B cell (primary cell): ENCODE results near the gene MYCN. TPM values are rescaled to one million over a fixed set of nuclear protein-coding genes. Genes with fewer than 3 reads are reported as not detected.

ENCODE experiments used
- ATAC-seq: fragments of 200-7000 bp; cut with Tn5 transposase; one replicate; pipeline ENCODE4 v1.10.0; 2021; ENCODE audit warnings: low read depth, mild to moderate bottlenecking, moderate number of reproducible peaks, moderate library complexity
- CTCF ChIA-PET: fragments of 350-600 bp; sonication (Branson Sonifier 250); formaldehyde crosslinking; loops from one replicate; lab custom pipeline; 2021; ENCODE audit warnings: antibody characterized with exemption, inconsistent platforms; lab: Charles Lee
- POLR2A ChIA-PET: fragments of 350-600 bp; sonication (Branson Sonifier 250); formaldehyde crosslinking; loops from one replicate; lab custom pipeline; 2021; ENCODE audit warnings: antibody characterized with exemption; lab: Charles Lee
- DNase-seq: peaks from one replicate; pipeline ENCODE4 v3.0.0; 2013
- H2AFZ ChIP-seq: 2 replicates; pipeline ENCODE4 v1.6.1; 2012; ENCODE audit warnings: mild to moderate bottlenecking, low read depth, low read length; ENCODE audit not compliant: insufficient read depth, poor library complexity, severe bottlenecking
- H3K27ac ChIP-seq, 2 donors: 1 replicate in 1 of 2; 2 replicates in 1 of 2; pipeline ENCODE4 v1.5.1; 2012 to 2013; ENCODE audit warnings: low read length in 2 of 2, mild to moderate bottlenecking in 2 of 2, moderate library complexity in 1 of 2
- H3K27me3 ChIP-seq, 4 experiments: fragments of 200-600 bp in 1 of 4; sonication (generic) in 1 of 4; replicated peaks in 1 of 4; 1 replicate in 2 of 4; 2 replicates in 2 of 4; pipeline versions ENCODE4 v1.6.1 to v1.7.0; 2013 to 2016; ENCODE audit warnings: low read length in 3 of 4, mild to moderate bottlenecking in 2 of 4, mixed read lengths in 1 of 4, moderate library complexity in 1 of 4; ENCODE audit not compliant: insufficient read depth in 4 of 4, control insufficient read depth in 3 of 4; ENCODE audit errors: control extremely low read depth in 1 of 4
- H3K36me3 ChIP-seq, 2 experiments: replicated peaks in 1 of 2; 1 replicate in 1 of 2; 2 replicates in 1 of 2; pipeline versions ENCODE4 v1.6.1 to v1.7.1; 2013; ENCODE audit warnings: low read length in 1 of 2; ENCODE audit not compliant: insufficient read depth in 2 of 2, control insufficient read depth in 1 of 2; ENCODE audit errors: control extremely low read depth in 1 of 2, extremely low read depth in 1 of 2
- H3K4me1 ChIP-seq, 2 donors: fragments of 200-600 bp in 1 of 2; sonication (generic) in 1 of 2; 1 replicate in 1 of 2; 2 replicates in 1 of 2; pipeline versions ENCODE4 v1.5.1 to v1.6.1; 2013 to 2017; ENCODE audit warnings: low read length in 2 of 2; ENCODE audit not compliant: control insufficient read depth in 2 of 2, insufficient read depth in 2 of 2
- H3K4me2 ChIP-seq: replicated peaks from 2 replicates; pipeline ENCODE3; 2012; ENCODE audit warnings: mild to moderate bottlenecking, low read depth, low read length; ENCODE audit not compliant: poor library complexity, severe bottlenecking
- H3K4me3 ChIP-seq, 5 experiments: fragments of 200-600 bp in 1 of 5; sonication (generic) in 1 of 5; 1 replicate in 3 of 5; 2 replicates in 2 of 5; pipeline versions ENCODE4 v1.5.1 to v1.7.0; 2011 to 2016; ENCODE audit warnings: low read length in 4 of 5, mild to moderate bottlenecking in 4 of 5, low read depth in 2 of 5, control low read depth in 1 of 5, moderate library complexity in 1 of 5; ENCODE audit not compliant: insufficient read depth in 1 of 5; ENCODE audit errors: control extremely low read depth in 1 of 5, extremely low read depth in 1 of 5
- H3K79me2 ChIP-seq: fragments of 200-600 bp; sonication (generic); one replicate; pipeline ENCODE4 v1.6.0; 2016; ENCODE audit warnings: low read length; ENCODE audit not compliant: control insufficient read depth, insufficient read depth
- H3K9ac ChIP-seq: fragments of 200-600 bp; sonication (generic); 2 replicates; pipeline ENCODE4 v1.6.1; 2017; ENCODE audit warnings: mild to moderate bottlenecking, low read length, moderate library complexity
- H3K9me3 ChIP-seq, 3 donors: one replicate each; pipeline versions ENCODE4 v1.6.1 to v1.7.1; 2013; ENCODE audit warnings: low read length in 2 of 3; ENCODE audit not compliant: control insufficient read depth in 2 of 3, insufficient read depth in 1 of 3; ENCODE audit errors: control extremely low read depth in 1 of 3
- H4K20me1 ChIP-seq: 2 replicates; pipeline ENCODE4 v1.6.0; 2012; ENCODE audit warnings: mild to moderate bottlenecking, low read length; ENCODE audit not compliant: insufficient read depth, control insufficient read depth, poor library complexity, severe bottlenecking
- H3K27ac Mint-ChIP-seq: one replicate; pipeline ENCODE4 v1.8.0; 2021; ENCODE audit warnings: mixed read lengths
- H3K27me3 Mint-ChIP-seq: one replicate; pipeline ENCODE4 v1.8.0; 2021; ENCODE audit warnings: mixed read lengths
- H3K4me1 Mint-ChIP-seq: one replicate; pipeline ENCODE4 v1.8.0; 2021; ENCODE audit warnings: mixed read lengths
- H3K4me3 Mint-ChIP-seq: one replicate; pipeline ENCODE4 v1.8.0; 2021; ENCODE audit warnings: mixed read lengths
- H3K9me3 Mint-ChIP-seq: one replicate; pipeline ENCODE4 v1.8.0; 2022; ENCODE audit warnings: mixed read lengths; ENCODE audit not compliant: insufficient read depth
- CTCF ChIP-seq: fragments of 200-600 bp; IDR thresholded peaks from one replicate; pipeline ENCODE4 v1.8.0; 2022; ENCODE audit warnings: antibody characterized with exemption, mild to moderate bottlenecking
- EZH2 ChIP-seq: IDR thresholded peaks from 2 replicates; pipeline ENCODE4 v1.6.1; 2012; ENCODE audit warnings: borderline replicate concordance, low read depth, mild to moderate bottlenecking, moderate library complexity, low read length; ENCODE audit not compliant: insufficient read depth, poor library complexity, severe bottlenecking
- WGBS: methylation state at CpG from one replicate; pipeline ENCODE4 v1.1.5; 2013; ENCODE audit warnings: missing lambda C conversion rate; ENCODE audit not compliant: insufficient coverage; 5-methylcytosine and 5-hydroxymethylcytosine counted together
- intact Hi-C: fragments of 100-400 bp; cut with micrococcal nuclease; formaldehyde crosslinking; loops from one replicate; pipeline ENCODE4 v1.10.0; 2022
- polyA plus RNA-seq: library from polyadenylated mRNA; depleted of rRNA; stranded (reverse); fragments of >200 nt; gene quantifications from 2 replicates; pipeline ENCODE4 v1.2.3, GENCODE V29; 2012
- total RNA-seq, 2 donors: library from RNA; stranded (reverse); fragments of 120-200 nt in 1 of 2; gene quantifications; 1 replicate in 1 of 2; 2 replicates in 1 of 2; pipeline versions ENCODE4 v1.2.3 to v1.2.4, GENCODE V29; 2013 to 2022

MYCN gene
- total and polyA plus RNA-seq, 2 donors (not counting 1 experiment from before 2014, with no cell fraction given) = not detected

GRCh38 chr2:15946983-15947382, 6.6 kb downstream of the MYCN start:
- TF ChIP-seq EZH2 = no peak
- TF ChIP-seq CTCF = no peak
- no peak for DNase-seq
- H3K79me2 ChIP-seq = no peaks in the 10 kb centered on the region
- H3K4me3 ChIP-seq = no peak overlapping the region
- ChIA-PET POLR2A (no interaction called here), CTCF (no interaction called here)
- no peak overlapping the region for H3K27ac Mint-ChIP-seq
- 92% methylated on average over 2 of the region's 3 CpGs for WGBS
- H3K9ac ChIP-seq = no peak overlapping the region
- no peak overlapping the region for H2AFZ ChIP-seq
- no peaks in the 10 kb centered on the region for H3K36me3 ChIP-seq
- H3K9me3 Mint-ChIP-seq = no peaks in the 10 kb centered on the region
- intact Hi-C loops = no loop called here
- no peak for ATAC-seq
- H3K27me3 Mint-ChIP-seq = peaks cover 39% of the 10 kb centered on the region
- no peak overlapping the region for H3K4me2 ChIP-seq
- H3K27ac ChIP-seq = no peak overlapping the region
- no peaks in the 10 kb centered on the region for H4K20me1 ChIP-seq
- peaks cover 9% of the 10 kb centered on the region for H3K4me1 Mint-ChIP-seq
- H3K4me1 ChIP-seq = peaks cover 3% of the 10 kb centered on the region in 2 donors
- no peaks in the 10 kb centered on the region for H3K9me3 ChIP-seq
- H3K4me3 Mint-ChIP-seq = no peak overlapping the region
- peaks cover 0 to 22% (median 10%) of the 10 kb centered on the region in 4 experiments for H3K27me3 ChIP-seq

GRCh38 chr2:15947431-15947830, 7.1 kb downstream of the MYCN start:
- Histone ChIP-seq H4K20me1 (no peaks in the 10 kb centered on the region), H3K79me2 (no peaks in the 10 kb centered on the region), H3K4me3 (no peak overlapping the region), H3K4me2 (no peak overlapping the region), H3K27me3 (peaks cover 0 to 19% (median 10%) of the 10 kb centered on the region in 4 experiments), H2AFZ (no peak overlapping the region), H3K36me3 (no peaks in the 10 kb centered on the region), H3K9me3 (no peaks in the 10 kb centered on the region), H3K9ac (no peak overlapping the region), H3K27ac (no peak overlapping the region), H3K4me1 (no peaks in the 10 kb centered on the region)
- TF ChIP-seq EZH2 (no peak), CTCF (no peak)
- ATAC-seq = no peak
- WGBS = 92% methylated on average over 2 of the region's 2 CpGs
- peaks cover 8% of the 10 kb centered on the region for H3K4me1 Mint-ChIP-seq
- intact Hi-C loops = no loop called here
- CTCF ChIA-PET = no interaction called here
- POLR2A ChIA-PET = no interaction called here
- H3K27ac Mint-ChIP-seq = no peak overlapping the region
- H3K9me3 Mint-ChIP-seq = no peaks in the 10 kb centered on the region
- no peak overlapping the region for H3K4me3 Mint-ChIP-seq
- DNase-seq = no peak
- peaks cover 39% of the 10 kb centered on the region for H3K27me3 Mint-ChIP-seq
